B cell (primary cell): ENCODE measurements around the gene PCMTD2. TPM values are rescaled to one million over a fixed set of nuclear protein-coding genes. Genes with fewer than 3 reads are reported as not detected.

Experiments used
- ATAC-seq: fragments of 200-7000 bp; cut with Tn5 transposase; one replicate; pipeline ENCODE4 v1.10.0; 2021; ENCODE audit warnings: low read depth, mild to moderate bottlenecking, moderate number of reproducible peaks, moderate library complexity
- CTCF ChIA-PET: fragments of 350-600 bp; sonication (Branson Sonifier 250); formaldehyde crosslinking; loops from one replicate; lab custom pipeline; 2021; ENCODE audit warnings: antibody characterized with exemption, inconsistent platforms; lab: Charles Lee
- POLR2A ChIA-PET: fragments of 350-600 bp; sonication (Branson Sonifier 250); formaldehyde crosslinking; loops from one replicate; lab custom pipeline; 2021; ENCODE audit warnings: antibody characterized with exemption; lab: Charles Lee
- DNase-seq: peaks from one replicate; pipeline ENCODE4 v3.0.0; 2013
- H2AFZ ChIP-seq: 2 replicates; pipeline ENCODE4 v1.6.1; 2012; ENCODE audit warnings: mild to moderate bottlenecking, low read depth, low read length; ENCODE audit not compliant: insufficient read depth, poor library complexity, severe bottlenecking
- H3K27ac ChIP-seq, 2 donors: 1 replicate in 1 of 2; 2 replicates in 1 of 2; pipeline ENCODE4 v1.5.1; 2012 to 2013; ENCODE audit warnings: low read length in 2 of 2, mild to moderate bottlenecking in 2 of 2, moderate library complexity in 1 of 2
- H3K27me3 ChIP-seq, 4 experiments: fragments of 200-600 bp in 1 of 4; sonication (generic) in 1 of 4; replicated peaks in 1 of 4; 1 replicate in 2 of 4; 2 replicates in 2 of 4; pipeline versions ENCODE4 v1.6.1 to v1.7.0; 2013 to 2016; ENCODE audit warnings: low read length in 3 of 4, mild to moderate bottlenecking in 2 of 4, mixed read lengths in 1 of 4, moderate library complexity in 1 of 4; ENCODE audit not compliant: insufficient read depth in 4 of 4, control insufficient read depth in 3 of 4; ENCODE audit errors: control extremely low read depth in 1 of 4
- H3K36me3 ChIP-seq, 2 experiments: replicated peaks in 1 of 2; 1 replicate in 1 of 2; 2 replicates in 1 of 2; pipeline versions ENCODE4 v1.6.1 to v1.7.1; 2013; ENCODE audit warnings: low read length in 1 of 2; ENCODE audit not compliant: insufficient read depth in 2 of 2, control insufficient read depth in 1 of 2; ENCODE audit errors: control extremely low read depth in 1 of 2, extremely low read depth in 1 of 2
- H3K4me1 ChIP-seq, 2 donors: fragments of 200-600 bp in 1 of 2; sonication (generic) in 1 of 2; 1 replicate in 1 of 2; 2 replicates in 1 of 2; pipeline versions ENCODE4 v1.5.1 to v1.6.1; 2013 to 2017; ENCODE audit warnings: low read length in 2 of 2; ENCODE audit not compliant: control insufficient read depth in 2 of 2, insufficient read depth in 2 of 2
- H3K4me2 ChIP-seq: replicated peaks from 2 replicates; pipeline ENCODE3; 2012; ENCODE audit warnings: mild to moderate bottlenecking, low read depth, low read length; ENCODE audit not compliant: poor library complexity, severe bottlenecking
- H3K4me3 ChIP-seq, 5 experiments: fragments of 200-600 bp in 1 of 5; sonication (generic) in 1 of 5; 1 replicate in 3 of 5; 2 replicates in 2 of 5; pipeline versions ENCODE4 v1.5.1 to v1.7.0; 2011 to 2016; ENCODE audit warnings: low read length in 4 of 5, mild to moderate bottlenecking in 4 of 5, low read depth in 2 of 5, control low read depth in 1 of 5, moderate library complexity in 1 of 5; ENCODE audit not compliant: insufficient read depth in 1 of 5; ENCODE audit errors: control extremely low read depth in 1 of 5, extremely low read depth in 1 of 5
- H3K79me2 ChIP-seq: fragments of 200-600 bp; sonication (generic); one replicate; pipeline ENCODE4 v1.6.0; 2016; ENCODE audit warnings: low read length; ENCODE audit not compliant: control insufficient read depth, insufficient read depth
- H3K9ac ChIP-seq: fragments of 200-600 bp; sonication (generic); 2 replicates; pipeline ENCODE4 v1.6.1; 2017; ENCODE audit warnings: mild to moderate bottlenecking, low read length, moderate library complexity
- H3K9me3 ChIP-seq, 3 donors: one replicate each; pipeline versions ENCODE4 v1.6.1 to v1.7.1; 2013; ENCODE audit warnings: low read length in 2 of 3; ENCODE audit not compliant: control insufficient read depth in 2 of 3, insufficient read depth in 1 of 3; ENCODE audit errors: control extremely low read depth in 1 of 3
- H4K20me1 ChIP-seq: 2 replicates; pipeline ENCODE4 v1.6.0; 2012; ENCODE audit warnings: mild to moderate bottlenecking, low read length; ENCODE audit not compliant: insufficient read depth, control insufficient read depth, poor library complexity, severe bottlenecking
- H3K27ac Mint-ChIP-seq: one replicate; pipeline ENCODE4 v1.8.0; 2021; ENCODE audit warnings: mixed read lengths
- H3K27me3 Mint-ChIP-seq: one replicate; pipeline ENCODE4 v1.8.0; 2021; ENCODE audit warnings: mixed read lengths
- H3K4me1 Mint-ChIP-seq: one replicate; pipeline ENCODE4 v1.8.0; 2021; ENCODE audit warnings: mixed read lengths
- H3K4me3 Mint-ChIP-seq: one replicate; pipeline ENCODE4 v1.8.0; 2021; ENCODE audit warnings: mixed read lengths
- H3K9me3 Mint-ChIP-seq: one replicate; pipeline ENCODE4 v1.8.0; 2022; ENCODE audit warnings: mixed read lengths; ENCODE audit not compliant: insufficient read depth
- EZH2 ChIP-seq: IDR thresholded peaks from 2 replicates; pipeline ENCODE4 v1.6.1; 2012; ENCODE audit warnings: borderline replicate concordance, low read depth, mild to moderate bottlenecking, moderate library complexity, low read length; ENCODE audit not compliant: insufficient read depth, poor library complexity, severe bottlenecking
- WGBS: methylation state at CpG from one replicate; pipeline ENCODE4 v1.1.5; 2013; ENCODE audit warnings: missing lambda C conversion rate; ENCODE audit not compliant: insufficient coverage; 5-methylcytosine and 5-hydroxymethylcytosine counted together
- intact Hi-C: fragments of 100-400 bp; cut with micrococcal nuclease; formaldehyde crosslinking; loops from one replicate; pipeline ENCODE4 v1.10.0; 2022
- polyA plus RNA-seq: library from polyadenylated mRNA; depleted of rRNA; stranded (reverse); fragments of >200 nt; gene quantifications from 2 replicates; pipeline ENCODE4 v1.2.3, GENCODE V29; 2012
- total RNA-seq, 2 donors: library from RNA; stranded (reverse); fragments of 120-200 nt in 1 of 2; gene quantifications; 1 replicate in 1 of 2; 2 replicates in 1 of 2; pipeline versions ENCODE4 v1.2.3 to v1.2.4, GENCODE V29; 2013 to 2022
- TF ChIP-seq, protein P1 (sequence below): fragments of 200-600 bp; IDR thresholded peaks from one replicate; pipeline ENCODE4 v1.8.0; 2022; ENCODE audit warnings: antibody characterized with exemption, mild to moderate bottlenecking

Gene PCMTD2
- total and polyA plus RNA-seq, 2 donors (not counting 1 experiment from before 2014, with no cell fraction given) = 39.8 to 131 TPM

GRCh38 chr20:64222291-64222735, 33.2 kb upstream of the PCMTD2 start:
- Histone ChIP-seq H3K4me2 (no peak overlapping the region), H3K4me1 (no peaks in the 10 kb centered on the region), H3K27ac (no peak overlapping the region), H3K27me3 (no peaks in the 10 kb centered on the region), H4K20me1 (no peaks in the 10 kb centered on the region), H3K4me3 (no peak overlapping the region), H3K9ac (no peak overlapping the region), H2AFZ (no peak overlapping the region), H3K9me3 (no peaks in the 10 kb centered on the region), H3K36me3 (no peaks in the 10 kb centered on the region), H3K79me2 (no peaks in the 10 kb centered on the region)
- Mint-ChIP-seq H3K9me3 (no peaks in the 10 kb centered on the region), H3K27me3 (peaks cover 20% of the 10 kb centered on the region), H3K4me3 (no peak overlapping the region), H3K27ac (no peak overlapping the region), H3K4me1 (no peaks in the 10 kb centered on the region)
- ChIA-PET CTCF (no interaction called here), POLR2A (no interaction called here)
- ATAC-seq = no peak
- WGBS = 82% methylated on average over 3 of the region's 5 CpGs
- intact Hi-C loops = no loop called here
- TF ChIP-seq, protein P1, sequence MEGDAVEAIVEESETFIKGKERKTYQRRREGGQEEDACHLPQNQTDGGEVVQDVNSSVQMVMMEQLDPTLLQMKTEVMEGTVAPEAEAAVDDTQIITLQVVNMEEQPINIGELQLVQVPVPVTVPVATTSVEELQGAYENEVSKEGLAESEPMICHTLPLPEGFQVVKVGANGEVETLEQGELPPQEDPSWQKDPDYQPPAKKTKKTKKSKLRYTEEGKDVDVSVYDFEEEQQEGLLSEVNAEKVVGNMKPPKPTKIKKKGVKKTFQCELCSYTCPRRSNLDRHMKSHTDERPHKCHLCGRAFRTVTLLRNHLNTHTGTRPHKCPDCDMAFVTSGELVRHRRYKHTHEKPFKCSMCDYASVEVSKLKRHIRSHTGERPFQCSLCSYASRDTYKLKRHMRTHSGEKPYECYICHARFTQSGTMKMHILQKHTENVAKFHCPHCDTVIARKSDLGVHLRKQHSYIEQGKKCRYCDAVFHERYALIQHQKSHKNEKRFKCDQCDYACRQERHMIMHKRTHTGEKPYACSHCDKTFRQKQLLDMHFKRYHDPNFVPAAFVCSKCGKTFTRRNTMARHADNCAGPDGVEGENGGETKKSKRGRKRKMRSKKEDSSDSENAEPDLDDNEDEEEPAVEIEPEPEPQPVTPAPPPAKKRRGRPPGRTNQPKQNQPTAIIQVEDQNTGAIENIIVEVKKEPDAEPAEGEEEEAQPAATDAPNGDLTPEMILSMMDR = no peak
- no peak for TF ChIP-seq EZH2
- no peak for DNase-seq

- Mint-ChIP-seq H3K27me3 (peaks cover 20% of the 10 kb centered on the region), H3K4me1 (no peaks in the 10 kb centered on the region), H3K27ac (no peak overlapping the region), H3K4me3 (no peak overlapping the region), H3K9me3 (no peaks in the 10 kb centered on the region)
- POLR2A ChIA-PET = no interaction called here
- no peaks in the 10 kb centered on the region for H3K79me2 ChIP-seq
- no peak overlapping the region for H2AFZ ChIP-seq
- 93% methylated on average over 20 of the region's 20 CpGs for WGBS
- H3K4me1 ChIP-seq = no peaks in the 10 kb centered on the region
- no peak for TF ChIP-seq EZH2
- TF ChIP-seq, protein P1 = no peak
- DNase-seq (no peak), ATAC-seq (no peak)
- no peaks in the 10 kb centered on the region for H3K9me3 ChIP-seq
- no peaks in the 10 kb centered on the region for H3K36me3 ChIP-seq
- no peaks in the 10 kb centered on the region for H3K27me3 ChIP-seq
- intact Hi-C loops = no loop called here
- no peak overlapping the region for H3K9ac ChIP-seq
- H4K20me1 ChIP-seq = no peaks in the 10 kb centered on the region
- H3K27ac ChIP-seq = no peak overlapping the region
- H3K4me2 ChIP-seq = no peak overlapping the region
- CTCF ChIA-PET = no interaction called here
- no peak overlapping the region for H3K4me3 ChIP-seq
These were observed 32.6 kb upstream of the PCMTD2 start for GRCh38 chr20:64222851-64223525.
